ENCODE results near the gene GLYR1.
A peak's percentile ranks its signal among the peaks of the same experiment; 100 is the strongest.

GLYR1 gene

GRCh38 chr16:4803401-4803844 is 43.7 kb downstream of the GLYR1 start:
- DNase-seq, result no peak

- peak; percentile 83 for DNase-seq
Observed at GRCh38 chr16:4802659-4803287, 44.3 kb downstream of the GLYR1 start.

GRCh38 chr16:4801962-4802658 is 45.0 kb downstream of the GLYR1 start, which contains the start of gene ROGDI:
Gene ROGDI (minus strand): TSS chr16:4802633. CDS start chr16:4802571, 62 bp downstream.
- peak; percentile 85 for DNase-seq

- DNase-seq, result no peak
Observed at GRCh38 chr16:4801051-4801961, 45.8 kb downstream of the GLYR1 start.

DNA sequence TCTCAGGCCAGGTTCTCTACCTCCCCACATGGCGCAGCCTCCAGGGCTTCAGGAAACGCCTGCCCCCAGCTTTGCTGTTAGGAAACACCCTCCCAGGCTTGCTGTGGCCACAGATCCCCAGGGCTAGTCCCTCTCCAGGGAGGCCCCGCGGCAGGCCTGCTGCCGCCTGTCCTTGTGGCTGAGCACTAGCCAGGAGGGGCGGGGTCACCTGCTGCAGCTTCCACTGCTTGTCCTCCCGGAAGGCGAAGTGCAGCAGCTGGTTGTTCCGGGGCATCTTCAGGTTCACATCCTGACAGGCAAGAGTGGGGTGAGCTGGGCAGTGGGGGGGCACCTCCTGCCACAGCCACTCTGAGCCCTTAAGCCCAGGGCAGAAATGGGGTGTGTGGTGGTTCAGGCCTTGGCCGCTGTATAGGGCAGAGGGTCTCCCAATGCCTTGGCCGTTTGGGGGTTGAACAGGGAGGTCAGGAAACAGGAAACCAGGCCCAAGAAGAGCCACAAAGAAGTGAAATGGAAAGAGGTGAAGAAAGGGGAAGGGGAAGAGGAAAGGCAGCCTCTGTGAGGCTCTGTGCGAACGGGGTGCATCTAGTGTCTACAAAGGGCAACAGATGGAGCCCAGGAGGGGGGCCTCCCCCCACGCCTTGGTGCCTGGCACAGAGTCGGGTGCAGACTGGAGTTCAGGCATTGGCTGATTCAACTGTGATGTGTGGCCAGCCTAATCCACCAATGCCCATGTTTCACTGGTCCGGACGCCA is 46.6 kb downstream of the GLYR1 start:
- peak; percentile 68 for DNase-seq

DNA sequence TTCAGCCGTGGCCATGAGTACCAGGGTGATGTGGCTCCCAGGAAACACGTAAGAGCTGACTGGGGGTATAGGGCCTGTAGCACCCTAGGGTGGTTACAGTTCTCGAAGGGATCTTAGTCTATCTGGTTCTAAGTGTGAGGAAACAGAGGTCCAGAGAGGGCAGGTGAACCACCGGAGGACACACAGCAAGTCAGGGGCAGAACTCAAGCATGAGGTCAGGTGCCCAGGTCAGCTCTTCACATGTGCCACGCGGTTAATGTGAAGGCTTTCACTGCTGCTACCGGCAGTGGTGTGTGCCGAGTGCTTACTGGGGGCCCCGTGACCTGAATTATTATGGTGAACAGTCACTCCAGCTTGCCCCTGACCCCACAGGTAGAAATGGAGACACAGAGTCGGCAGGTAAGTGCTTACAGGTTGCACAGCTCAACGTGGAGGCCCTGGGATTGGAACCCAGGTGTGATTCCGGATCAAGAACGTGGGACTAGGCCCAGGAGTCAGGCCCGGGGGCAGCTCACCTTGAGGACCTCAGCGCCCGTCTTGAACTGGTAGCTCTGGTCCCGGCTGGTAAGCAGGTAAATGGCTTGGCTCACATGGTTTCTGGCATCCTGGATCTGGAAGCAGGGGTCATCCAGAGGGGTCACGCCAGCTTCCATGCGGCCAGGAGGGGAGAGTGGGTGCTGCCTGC is 47.8 kb downstream of the GLYR1 start:
- no peak for DNase-seq

- no peak for DNase-seq
Observed at GRCh38 chr16:4798456-4798855, 48.6 kb downstream of the GLYR1 start.

- DNase-seq, result no peak
Observed at GRCh38 chr16:4797805-4798252, 49.3 kb downstream of the GLYR1 start.

GRCh38 chr16:4796982-4797804 is 49.9 kb downstream of the GLYR1 start:
- no peak for DNase-seq

- no peak for DNase-seq
Observed at GRCh38 chr16:4795828-4796572, 51.1 kb downstream of the GLYR1 start.

GRCh38 chr16:4795181-4795827 is 51.8 kb downstream of the GLYR1 start, which contains the start of gene SMIM22:
Gene SMIM22 (plus strand): TSS chr16:4795369. CDS start chr16:4795735, 366 bp downstream.
- DNase-seq, result no peak

DNA sequence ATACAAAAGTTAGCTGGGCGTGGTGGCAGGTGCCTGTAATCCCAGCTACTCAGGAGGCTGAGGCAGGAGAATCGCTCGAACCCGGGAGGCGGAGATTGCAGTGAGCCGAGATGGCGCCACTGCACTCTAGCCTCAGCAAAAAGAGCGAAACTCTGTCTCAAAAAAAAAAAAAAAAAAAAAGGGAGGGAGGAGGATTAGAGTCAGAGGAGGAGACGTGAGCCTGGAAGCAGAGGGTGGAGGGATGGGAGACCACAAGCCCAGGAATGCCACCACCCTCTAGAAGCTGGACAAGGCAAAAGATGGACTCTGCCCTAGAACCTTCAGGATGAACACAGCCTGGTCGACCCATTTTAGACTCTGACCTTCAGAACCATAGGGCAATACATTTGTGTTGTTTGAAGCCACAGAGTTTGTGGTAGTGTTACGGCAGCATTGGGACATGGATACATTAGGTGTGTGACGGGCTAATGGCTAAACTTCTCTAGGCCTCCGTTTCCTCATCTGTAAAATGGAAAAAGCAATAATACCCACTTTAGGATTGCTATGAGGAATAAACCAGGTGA is 54.1 kb downstream of the GLYR1 start:
- no peak for DNase-seq

DNA sequence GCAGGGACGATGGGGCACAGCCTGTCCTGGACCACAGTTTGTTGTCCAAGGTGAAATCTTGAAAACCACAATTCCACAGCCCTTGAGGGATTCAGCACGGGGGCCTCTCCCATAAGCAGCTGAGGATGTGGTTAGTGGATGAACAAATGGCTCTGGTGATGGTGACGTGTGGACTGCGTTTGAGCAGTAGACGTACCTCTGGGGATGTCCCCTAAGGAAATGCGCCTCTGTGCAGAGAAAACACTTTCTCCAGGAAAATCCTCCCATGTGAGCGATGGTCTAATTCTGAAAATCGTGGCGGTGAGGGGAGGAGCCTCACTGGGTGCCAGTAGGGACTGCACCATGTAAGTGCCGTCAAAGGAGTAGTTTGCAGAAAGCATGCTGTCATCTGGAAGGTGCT is 56.2 kb downstream of the GLYR1 start:
- no peak for DNase-seq

- DNase-seq, result no peak
Observed at GRCh38 chr16:4790261-4790660, 56.8 kb downstream of the GLYR1 start.

DNA sequence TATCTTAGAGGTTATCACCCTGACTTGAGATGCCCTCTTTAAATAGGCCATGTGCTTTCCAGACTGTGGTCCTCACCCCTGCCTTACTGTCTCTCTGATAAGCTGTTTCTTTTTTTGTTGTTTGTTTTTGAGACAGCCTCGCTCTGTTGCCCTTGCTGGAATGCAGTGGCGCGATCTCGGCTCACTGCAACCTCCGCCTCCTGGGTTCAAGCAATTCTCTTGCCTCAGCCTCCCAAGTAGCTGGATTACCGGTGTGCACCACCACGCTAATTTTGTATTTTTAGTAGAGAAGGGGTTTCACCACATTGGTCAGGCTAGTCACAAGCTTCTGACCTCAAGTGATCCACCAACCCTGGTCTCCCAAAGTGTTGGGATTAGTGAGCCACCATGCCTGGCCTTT is 58.2 kb downstream of the GLYR1 start:
- no peak for DNase-seq

GRCh38 chr16:4788489-4788889 is 58.6 kb downstream of the GLYR1 start:
- DNase-seq, result no peak

- no peak for DNase-seq
Observed at GRCh38 chr16:4787627-4788482, 59.2 kb downstream of the GLYR1 start, which contains the start of gene SEPTIN12. Gene SEPTIN12 (minus strand): TSS chr16:4788345. CDS start chr16:4787645, 700 bp downstream.

- no peak for DNase-seq
Observed at GRCh38 chr16:4787068-4787467, 60.0 kb downstream of the GLYR1 start.

Data from NCI-H2171 (cell line).